Transverse colon (tissue), 4 donors: Measurements from ENCODE around the gene CNNM3. TPM values are rescaled to one million over a fixed set of nuclear protein-coding genes. Genes with fewer than 3 reads are reported as not detected.
"Not testable (repeated sequence)": the region's sequence is repeated elsewhere in the genome, so short reads cannot be mapped to it uniquely, and the experiment has no call there.

Experiments
- DNase-seq: peaks from one replicate; pipeline ENCODE4 v3.0.0-alpha.2; 2019
- H3K27ac ChIP-seq, 4 donors: fragments of 200-600 bp; sonication (generic); 2 replicates each; pipeline ENCODE4 v1.5.1; 2016 to 2018; ENCODE audit warnings: inconsistent platforms in 4 of 4
- H3K27me3 ChIP-seq: fragments of 200-600 bp; sonication (generic); 2 replicates; pipeline ENCODE4 v1.5.1; 2017; ENCODE audit warnings: inconsistent platforms
- H3K36me3 ChIP-seq, 4 donors: fragments of 200-600 bp; sonication (generic); 2 replicates each; pipeline ENCODE4 v1.5.1; 2017 to 2019; ENCODE audit warnings: inconsistent platforms in 4 of 4
- H3K4me1 ChIP-seq, 4 donors: fragments of 200-600 bp; sonication (generic); 2 replicates each; pipeline ENCODE4 v1.5.1; 2017 to 2020; ENCODE audit warnings: inconsistent platforms in 4 of 4
- H3K4me3 ChIP-seq, 4 donors: fragments of 200-600 bp; sonication (generic); 1 replicate in 1 of 4; 2 replicates in 3 of 4; pipeline versions ENCODE4 v1.5.1 to v1.6.1; 2017 to 2019; ENCODE audit warnings: inconsistent platforms in 4 of 4
- H3K9me3 ChIP-seq, 2 donors: fragments of 200-600 bp; sonication (generic); 2 replicates each; pipeline ENCODE4 v1.5.1; 2017 to 2019; ENCODE audit warnings: inconsistent platforms in 2 of 2
- CTCF ChIP-seq, 5 experiments: fragments of 200-600 bp in 3 of 5; fragments of 450-650 bp in 2 of 5; sonication (generic) in 3 of 5; IDR thresholded peaks; 1 replicate in 2 of 5; 2 replicates in 3 of 5; pipeline ENCODE4 v1.5.1; 2016 to 2017; ENCODE audit warnings: antibody characterized with exemption in 5 of 5, inconsistent platforms in 3 of 5, mild to moderate bottlenecking in 2 of 5, moderate library complexity in 1 of 5
- EP300 ChIP-seq: sonication (generic); formaldehyde crosslinking; IDR thresholded peaks from one replicate; pipeline ENCODE4 v1.6.1; 2017; ENCODE audit warnings: antibody characterized with exemption, low read depth
- POLR2A ChIP-seq: fragments of 450-650 bp; IDR thresholded peaks from one replicate; pipeline ENCODE4 v1.6.1; 2016; ENCODE audit warnings: antibody characterized with exemption, mild to moderate bottlenecking, moderate library complexity
- POLR2AphosphoS5 ChIP-seq, 3 donors: sonication (generic); formaldehyde crosslinking; IDR thresholded peaks; one replicate each; pipeline ENCODE4 v1.6.1; 2016; ENCODE audit warnings: antibody characterized with exemption in 3 of 3
- WGBS, 2 donors: methylation state at CpG; one replicate each; pipeline ENCODE4 v1.1.5; 2018; ENCODE audit warnings: low coverage in 1 of 2; 5-methylcytosine and 5-hydroxymethylcytosine counted together
- in situ Hi-C, 4 donors: fragments of 200-750 bp; cut with MboI; loops; one replicate each; pipeline versions ENCODE4 v1.15.0 to v1.15.1; 2017; ENCODE audit warnings: low sequenced_read_pairs in 3 of 4, low pct_ligation_motif_present in 1 of 4, low pct_unique_long_range_greater_than_20kb in 1 of 4
- intact Hi-C: fragments of 100-400 bp; cut with DNase I; formaldehyde crosslinking; loops from one replicate; pipeline ENCODE4 v1.15.1; 2023; ENCODE audit warnings: low total_unique reads
- total RNA-seq, 4 donors: library from RNA; depleted of rRNA; stranded (reverse); fragments of >200 nt; gene quantifications; one replicate each; pipeline ENCODE4 v1.1.0, GENCODE V29; 2016

Gene CNNM3
- total RNA-seq, 4 donors from 2014 or later = 14.2 to 54.3 (median 22.3) TPM

- peak overlapping the region; percentile 80 to 91 (median 90) for H3K27ac ChIP-seq
- intact Hi-C loops = loop anchor here (2.0 kb wide), 2 partner anchors 43 to 93 kb away; partner anchors contain the start of gene CNNM3
- H3K36me3 ChIP-seq = peaks cover 0 to 15% (median 3%) of the 10 kb centered on the region in 4 donors
- TF ChIP-seq POLR2A (no peak), EP300 (no peak), POLR2AphosphoS5 (IDR thresholded peaks at IDR 0.05) (no peak), CTCF (IDR thresholded peaks at IDR 0.05) (no peak)
- no peak overlapping the region for H3K4me3 ChIP-seq
- WGBS, 2 donors = 46 to 49% methylated on average over 3 to 4 of the region's 4 CpGs
- in situ Hi-C loops = loop anchor here in 3 of 4 donors (10.0 kb wide), 1 partner anchor 95 kb away; no protein-coding TSS in a partner anchor
- DNase-seq = no peak
- no peaks in the 10 kb centered on the region for H3K9me3 ChIP-seq
- H3K27me3 ChIP-seq = no peaks in the 10 kb centered on the region
- peaks cover 10 to 45% (median 37%) of the 10 kb centered on the region in 4 donors for H3K4me1 ChIP-seq
These were observed 43.6 kb downstream of the CNNM3 start for GRCh38 chr2:96859681-96860064.

GRCh38 chr2:96860065-96861029 is 44.3 kb downstream of the CNNM3 start:
- Histone ChIP-seq H3K4me1 (peaks cover 10 to 48% (median 39%) of the 10 kb centered on the region in 4 donors), H3K36me3 (peaks cover 0 to 22% (median 6%) of the 10 kb centered on the region in 4 donors), H3K27ac (peak overlapping the region; percentile 80 to 91 (median 90)), H3K27me3 (no peaks in the 10 kb centered on the region), H3K4me3 (no peak overlapping the region), H3K9me3 (no peaks in the 10 kb centered on the region)
- intact Hi-C loops = no loop called here
- 78% methylated on average over 37 of the region's 38 CpGs; no CpG with 5 or more reads in 1 of the 2 donors for WGBS, 2 donors
- no peak for DNase-seq
- in situ Hi-C loops = no loop called here
- no peak for TF ChIP-seq POLR2A
- no peak for TF ChIP-seq CTCF (IDR thresholded peaks at IDR 0.05)
- TF ChIP-seq EP300 = no peak
- TF ChIP-seq POLR2AphosphoS5 (IDR thresholded peaks at IDR 0.05) = no peak

GRCh38 chr2:96861074-96861473 is 45.0 kb downstream of the CNNM3 start:
- Histone ChIP-seq H3K4me1 (peaks cover 10 to 49% (median 40%) of the 10 kb centered on the region in 4 donors), H3K9me3 (no peaks in the 10 kb centered on the region), H3K4me3 (no peak overlapping the region), H3K27me3 (no peaks in the 10 kb centered on the region), H3K27ac (peak overlapping the region in 1 of 4 donors; percentile 91), H3K36me3 (peaks cover 0 to 23% (median 6%) of the 10 kb centered on the region in 4 donors)
- in situ Hi-C loops (no loop called here), intact Hi-C loops (no loop called here)
- no peak for DNase-seq
- whole genome bisulfite sequencing, 2 donors = 83% methylated on average over 13 of the region's 17 CpGs; no CpG with 5 or more reads in 1 of the 2 donors
- no peak for TF ChIP-seq POLR2AphosphoS5 (IDR thresholded peaks at IDR 0.05)
- no peak for TF ChIP-seq CTCF (IDR thresholded peaks at IDR 0.05)
- no peak for TF ChIP-seq POLR2A
- TF ChIP-seq EP300 = no peak

GRCh38 chr2:96863056-96863455 is 47.0 kb downstream of the CNNM3 start:
- DNase-seq, in situ Hi-C loops, H3K9me3 ChIP-seq, H3K27me3 ChIP-seq, H3K4me3 ChIP-seq, intact Hi-C loops: not testable (repeated sequence)
- H3K36me3 ChIP-seq = peaks cover 0 to 23% (median 6%) of the 10 kb centered on the region in 4 donors
- peak overlapping the region in 1 of 4 donors; percentile 100 for H3K27ac ChIP-seq
- peaks cover 21 to 56% (median 49%) of the 10 kb centered on the region in 4 donors for H3K4me1 ChIP-seq
- 87 to 100% methylated on average over 1 to 4 of the region's 4 CpGs for WGBS, 2 donors
